GM19324 (cell line): ENCODE results near the gene UNC5CL.
"Not testable (repeated sequence)": the region's sequence is repeated elsewhere in the genome, so short reads cannot be mapped to it uniquely, and the experiment has no call there.

Experiments
- ATAC-seq: cut with Tn5 transposase; IDR thresholded peaks from one replicate; pipeline ENCODE4 v1.9.1; 2021; ENCODE audit warnings: mild to moderate bottlenecking, moderate library complexity; ENCODE audit not compliant: unreplicated experiment, low FRiP score

UNC5CL gene

DNA sequence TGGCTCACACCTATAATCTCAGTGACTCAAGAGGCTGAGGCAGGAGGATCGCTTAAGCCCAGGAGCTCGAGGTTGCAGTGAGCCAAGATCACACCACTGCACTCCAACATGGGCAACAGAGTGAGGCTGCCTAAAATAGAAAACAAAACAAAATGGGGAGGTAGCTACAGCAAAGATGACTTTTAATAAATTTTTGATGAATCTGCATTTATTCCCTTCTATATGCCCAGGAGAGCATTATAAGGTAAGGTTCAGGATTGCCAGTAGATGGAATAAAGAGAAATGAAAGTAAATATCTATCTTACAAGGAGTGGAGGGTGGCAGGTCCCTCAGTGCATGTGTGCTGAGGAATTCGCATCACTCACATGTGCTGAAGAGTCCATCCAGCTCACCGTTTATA, 24.2 kb downstream of the UNC5CL start:
- ATAC-seq = no peak

DNA sequence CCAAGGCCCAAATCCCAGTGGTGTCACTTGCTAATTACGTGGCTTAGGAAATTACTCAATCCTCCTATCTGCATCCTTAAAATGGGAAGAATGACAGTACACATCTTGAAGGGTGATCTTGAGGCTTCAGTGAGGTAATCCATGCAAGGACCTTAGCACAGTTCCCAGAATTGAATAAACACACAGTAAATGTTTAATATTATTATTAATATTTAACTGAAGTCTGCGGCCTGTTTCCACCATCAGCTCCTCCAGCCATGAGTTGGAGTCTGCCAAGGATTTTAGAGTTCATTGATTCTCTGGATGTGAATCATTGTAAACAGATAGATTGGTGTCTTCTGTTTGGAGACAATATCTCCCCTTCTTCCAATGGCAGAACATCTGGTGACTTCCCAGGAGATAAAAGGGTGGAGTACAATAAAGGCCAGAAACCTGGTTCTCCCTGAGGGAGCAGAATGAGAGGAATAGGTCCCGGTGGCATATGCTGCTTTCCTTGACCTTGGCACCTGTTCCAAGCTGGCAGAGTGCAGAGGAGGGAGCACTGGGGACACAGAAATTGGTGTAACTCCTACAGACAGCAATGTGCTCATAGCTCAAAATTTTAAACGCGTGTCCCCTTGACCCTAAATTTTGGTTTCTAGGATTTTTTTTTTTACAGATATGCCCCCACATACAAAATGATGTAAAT, 25.4 kb downstream of the UNC5CL start:
- no peak for ATAC-seq

GRCh38 chr6:41011673-41012072, 27.3 kb downstream of the UNC5CL start:
- ATAC-seq = no peak

- ATAC-seq = no peak
Measured at GRCh38 chr6:41009669-41010068, 29.4 kb downstream of the UNC5CL start.

DNA sequence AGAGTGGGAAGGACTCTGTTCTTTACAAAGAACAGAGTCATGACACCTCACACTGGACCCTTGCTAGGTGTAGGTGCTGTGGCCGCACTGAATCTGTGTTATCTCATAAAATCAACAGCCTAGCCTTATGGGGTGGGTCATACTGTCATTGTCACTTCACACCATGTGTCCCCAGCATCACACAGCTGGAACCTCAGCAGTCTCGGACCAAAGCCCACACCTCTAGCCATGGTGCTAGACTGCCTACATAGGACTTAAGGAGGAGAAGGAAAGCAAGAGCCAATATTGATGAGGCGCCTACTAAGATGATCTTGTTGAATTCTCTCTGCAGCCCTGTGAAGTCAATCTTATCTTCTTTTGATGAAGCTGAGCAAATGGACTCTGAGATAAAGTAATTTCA, 31.0 kb downstream of the UNC5CL start:
- no peak for ATAC-seq

DNA sequence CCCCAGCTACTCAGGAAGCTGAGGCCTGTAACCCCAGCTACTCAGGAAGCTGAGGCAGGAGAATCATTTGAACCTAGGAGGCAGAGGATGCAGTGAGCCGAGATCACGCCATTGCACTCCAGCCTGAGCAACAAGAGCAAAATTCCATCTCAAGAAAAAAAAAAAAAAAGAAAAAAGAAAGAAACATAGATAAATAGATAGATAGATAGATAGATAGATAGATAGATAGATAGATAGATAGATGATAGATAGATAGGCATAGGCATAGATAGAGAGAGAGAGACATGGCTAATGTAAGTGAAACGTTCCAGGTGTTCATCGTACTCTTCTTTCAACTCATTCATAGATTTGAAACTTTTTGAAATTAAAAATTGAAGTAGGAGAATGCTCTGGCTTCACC, 32.0 kb downstream of the UNC5CL start:
- ATAC-seq = not testable (repeated sequence)

- ATAC-seq = not testable (repeated sequence)
Measured at GRCh38 chr6:41006217-41006616, 32.8 kb downstream of the UNC5CL start.

DNA sequence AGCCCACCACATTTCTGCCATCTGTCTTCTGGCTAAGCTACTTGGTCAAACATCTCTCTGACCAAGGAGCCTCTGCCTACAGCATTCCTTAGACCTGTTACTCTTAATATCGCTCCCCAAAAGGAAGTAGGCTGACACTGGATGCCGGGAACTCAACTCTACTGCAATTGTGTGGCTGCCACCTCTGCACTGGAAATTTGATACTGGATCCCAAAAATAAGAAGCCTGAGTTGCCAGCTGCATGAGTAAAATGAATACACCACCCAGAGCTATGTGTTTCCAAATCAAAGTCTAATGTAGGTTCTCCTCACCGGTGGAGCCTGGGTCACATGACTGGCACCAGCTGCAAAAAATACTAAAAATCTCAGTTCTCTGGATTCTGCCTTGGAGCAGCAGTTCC, 36.9 kb downstream of the UNC5CL start:
- no peak for ATAC-seq

- ATAC-seq = no peak
Measured at GRCh38 chr6:41000248-41000647, 38.8 kb downstream of the UNC5CL start.

DNA sequence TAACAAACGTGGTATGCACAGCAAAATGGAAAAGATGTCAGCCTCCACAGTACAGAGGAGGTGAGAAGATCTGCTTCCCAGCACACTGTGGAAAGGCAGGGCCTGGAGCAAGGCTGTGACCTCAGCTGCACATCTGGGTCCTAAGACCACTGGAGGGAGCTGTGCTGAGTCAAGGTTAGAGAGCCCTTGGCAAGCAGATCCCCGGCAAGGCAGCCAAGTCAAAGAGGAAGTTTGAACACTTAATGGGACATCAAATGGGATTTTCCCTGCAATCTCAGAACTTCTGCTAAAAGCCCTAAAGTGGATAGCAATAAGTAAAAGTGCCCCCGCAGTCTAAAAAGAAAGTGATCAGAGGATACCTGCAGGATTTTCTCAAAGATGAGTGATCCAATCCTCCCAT, 39.5 kb downstream of the UNC5CL start:
- ATAC-seq = no peak

GRCh38 chr6:40998661-40999060, 40.4 kb downstream of the UNC5CL start:
- no peak for ATAC-seq

GRCh38 chr6:40997234-40997957, 41.6 kb downstream of the UNC5CL start:
- ATAC-seq = no peak

GRCh38 chr6:40996591-40997233, 42.3 kb downstream of the UNC5CL start:
- no peak for ATAC-seq

GRCh38 chr6:40992746-40993145, 46.3 kb downstream of the UNC5CL start:
- ATAC-seq = no peak

DNA sequence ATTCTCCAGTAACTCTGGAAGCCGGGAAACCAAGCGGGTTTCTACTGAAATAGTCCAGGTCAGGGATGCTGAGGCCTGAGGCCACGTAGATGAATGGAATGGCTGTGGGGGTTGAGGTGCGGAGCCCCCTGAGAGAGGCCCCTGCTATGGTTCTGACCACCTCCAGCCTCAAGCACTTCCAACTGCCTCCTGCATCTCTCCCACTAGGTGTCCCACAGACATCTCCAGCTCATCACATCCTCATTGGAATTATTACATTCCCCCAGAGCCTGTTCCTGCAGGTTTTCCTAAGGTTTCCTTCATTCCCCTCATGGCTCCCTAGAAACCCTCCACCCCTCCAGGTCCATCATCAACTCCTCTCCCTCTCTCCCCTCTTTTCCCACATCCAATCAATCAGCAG, 48.7 kb downstream of the UNC5CL start:
- ATAC-seq = no peak

DNA sequence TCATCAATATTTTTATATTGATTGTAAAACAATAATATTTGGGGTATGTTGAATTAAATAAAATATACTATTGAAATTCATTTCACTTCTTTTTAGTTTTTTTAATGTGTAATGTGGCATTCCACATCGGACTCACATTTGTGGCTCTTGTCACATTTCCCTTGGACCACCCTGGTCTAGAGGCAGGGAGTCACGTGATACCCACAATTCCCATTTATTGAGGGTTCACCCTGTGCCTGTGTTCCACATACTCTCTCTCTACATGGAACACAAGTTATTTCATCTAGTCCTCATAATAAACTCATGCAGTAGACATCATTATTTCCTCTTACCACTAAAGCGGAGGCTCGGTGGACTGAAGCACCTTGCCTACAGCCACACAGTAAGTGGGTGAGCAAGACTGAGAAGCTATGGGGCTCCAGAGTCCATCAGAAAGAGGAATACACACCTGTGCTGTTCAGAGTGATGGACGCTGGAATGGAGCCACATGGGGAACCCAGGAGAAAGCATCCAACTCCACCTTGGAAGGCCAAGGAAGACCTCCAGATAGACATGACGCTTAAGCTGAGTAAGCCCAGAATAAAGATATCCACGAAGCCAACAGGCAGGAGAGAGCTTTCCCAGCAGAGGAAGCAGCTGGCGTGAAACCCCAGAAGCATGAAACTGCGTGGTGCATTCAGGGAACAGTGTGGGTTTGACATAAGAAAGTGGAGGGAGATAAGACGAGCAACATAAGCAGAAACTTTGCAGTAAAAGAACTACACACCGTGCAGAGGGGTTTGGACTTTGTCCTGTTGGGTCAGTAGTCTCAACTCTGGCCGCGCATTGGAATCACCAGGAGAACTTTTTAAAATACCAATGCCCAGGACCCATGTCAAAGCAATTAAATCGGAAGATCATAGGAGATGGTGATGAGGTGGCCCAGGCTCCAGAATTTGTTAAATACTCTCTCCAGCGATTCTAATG, 49.5 kb downstream of the UNC5CL start:
- ATAC-seq = no peak

DNA sequence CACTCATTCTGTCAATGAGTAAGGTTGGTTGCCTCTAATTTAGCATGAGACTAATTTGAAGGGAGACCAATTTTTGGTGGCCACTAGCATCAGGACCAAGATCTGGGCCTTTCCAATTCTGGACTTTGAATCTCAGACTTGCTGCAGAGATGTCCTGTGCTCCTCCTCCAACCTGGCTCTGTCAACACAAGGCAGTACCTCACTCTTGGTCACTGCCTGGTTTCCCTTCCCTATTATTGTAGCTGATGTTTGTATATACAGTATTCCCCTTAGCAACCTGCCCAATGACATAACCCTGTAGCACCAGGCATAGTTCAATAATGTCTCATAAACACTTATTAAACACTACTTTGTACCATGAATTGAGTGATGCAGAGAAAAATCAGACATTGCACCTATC, 50.4 kb downstream of the UNC5CL start:
- ATAC-seq = no peak

- no peak for ATAC-seq
Measured at GRCh38 chr6:40986921-40987819, 51.9 kb downstream of the UNC5CL start.

- ATAC-seq = no peak
Measured at GRCh38 chr6:40986364-40986763, 52.7 kb downstream of the UNC5CL start.

GRCh38 chr6:40983752-40984151, 55.3 kb downstream of the UNC5CL start:
- ATAC-seq = no peak
